CD4-positive, alpha-beta memory T cell (primary cell): ENCODE results near the gene RNF220. TPM values are rescaled to one million over a fixed set of nuclear protein-coding genes. Genes with fewer than 3 reads are reported as not detected.

Experiments
- CTCF ChIA-PET: fragments of 350-600 bp; sonication (Branson Sonifier 250); formaldehyde crosslinking; loops from one replicate; lab custom pipeline; 2021; ENCODE audit warnings: inconsistent platforms; ENCODE audit not compliant: partially characterized antibody; lab: Charles Lee
- POLR2A ChIA-PET: fragments of 350-600 bp; sonication (Branson Sonifier 250); formaldehyde crosslinking; loops from one replicate; lab custom pipeline; 2021; ENCODE audit not compliant: partially characterized antibody; lab: Charles Lee
- DNase-seq, 5 donors: peaks; one replicate each; pipeline versions ENCODE4 v3.0.0 to v3.0.0-alpha.2; 2020 to 2022; ENCODE audit warnings: mixed read lengths in 1 of 5
- H3K27ac ChIP-seq: one replicate; pipeline ENCODE4 v1.7.0; 2013; ENCODE audit warnings: low read depth, low read length
- H3K27me3 ChIP-seq: 2 replicates; pipeline ENCODE4 v1.7.0; 2013; ENCODE audit warnings: mild to moderate bottlenecking, low read length, moderate library complexity; ENCODE audit not compliant: insufficient read depth
- H3K36me3 ChIP-seq: 2 replicates; pipeline ENCODE4 v1.7.0; 2013; ENCODE audit warnings: mild to moderate bottlenecking, low read length, moderate library complexity; ENCODE audit not compliant: insufficient read depth
- H3K4me1 ChIP-seq: 2 replicates; pipeline ENCODE4 v1.7.0; 2013; ENCODE audit warnings: mild to moderate bottlenecking, low read length, moderate library complexity; ENCODE audit not compliant: insufficient read depth
- H3K4me3 ChIP-seq, 2 donors: one replicate each; pipeline ENCODE4 v1.7.0; 2013; ENCODE audit warnings: low read length in 2 of 2, mild to moderate bottlenecking in 1 of 2
- H3K9me3 ChIP-seq, 2 donors: one replicate each; pipeline ENCODE4 v1.7.0; 2013; ENCODE audit warnings: low read length in 2 of 2, control low read depth in 1 of 2; ENCODE audit not compliant: control insufficient read depth in 1 of 2
- H3K27ac Mint-ChIP-seq, 7 donors: one replicate each; pipeline ENCODE4 v1.8.0; 2020 to 2021; ENCODE audit warnings: mixed read lengths in 7 of 7, mild to moderate bottlenecking in 6 of 7, inconsistent platforms in 3 of 7, moderate library complexity in 3 of 7
- H3K27me3 Mint-ChIP-seq, 2 donors: one replicate each; pipeline ENCODE4 v1.8.0; 2020 to 2021; ENCODE audit warnings: mixed read lengths in 2 of 2
- H3K36me3 Mint-ChIP-seq, 2 donors: one replicate each; pipeline ENCODE4 v1.8.0; 2020 to 2021; ENCODE audit warnings: mixed read lengths in 2 of 2, inconsistent platforms in 1 of 2, mild to moderate bottlenecking in 1 of 2
- H3K4me1 Mint-ChIP-seq, 4 donors: one replicate each; pipeline ENCODE4 v1.8.0; 2020 to 2021; ENCODE audit warnings: mixed read lengths in 4 of 4, mild to moderate bottlenecking in 1 of 4
- H3K4me3 Mint-ChIP-seq, 8 donors: one replicate each; pipeline ENCODE4 v1.8.0; 2020 to 2021; ENCODE audit warnings: mixed read lengths in 8 of 8, mild to moderate bottlenecking in 7 of 8, moderate library complexity in 6 of 8, inconsistent platforms in 3 of 8
- H3K9me3 Mint-ChIP-seq, 8 donors: one replicate each; pipeline ENCODE4 v1.8.0; 2020 to 2021; ENCODE audit warnings: mixed read lengths in 8 of 8, mild to moderate bottlenecking in 5 of 8, inconsistent platforms in 3 of 8, moderate library complexity in 1 of 8
- intact Hi-C: fragments of 100-400 bp; cut with micrococcal nuclease; formaldehyde crosslinking; loops from one replicate; pipeline ENCODE4 v1.15.1; 2023
- polyA plus RNA-seq, 2 donors: library from polyadenylated mRNA; unstranded; fragments of 300-500 nt; fragmentation: Illumina TruSeq; gene quantifications; one replicate each; pipeline ENCODE4 v1.2.3, GENCODE V29; 2021
- total RNA-seq, 2 experiments: library from RNA; stranded (reverse); gene quantifications; one replicate each; pipeline ENCODE4 v1.2.3, GENCODE V29; 2021

Gene RNF220
- total and polyA plus RNA-seq, 4 experiments from 2014 or later, result 74.7 to 125 (median 111) TPM

- POLR2A ChIA-PET, result no interaction called here
Measured at GRCh38 chr1:44367944-44368343, 37.1 kb upstream of the RNF220 start.

GRCh38 chr1:44368471-44369151, 36.4 kb upstream of the RNF220 start:
- no peak for DNase-seq

More at GRCh38 chr1:44367944-44368343, 37.1 kb upstream of the RNF220 start:
- H3K9me3 ChIP-seq, result no peaks in the 10 kb centered on the region
- no peaks in the 10 kb centered on the region for H3K4me1 ChIP-seq
- no peak overlapping the region for H3K27ac ChIP-seq
- Mint-ChIP-seq H3K27ac (no peak overlapping the region), H3K4me3 (no peak overlapping the region), H3K4me1 (no peaks in the 10 kb centered on the region), H3K36me3 (no peaks in the 10 kb centered on the region), H3K9me3 (no peaks in the 10 kb centered on the region), H3K27me3 (peaks cover 0 to 2% of the 10 kb centered on the region in 2 donors)
- CTCF ChIA-PET, result interaction anchor here (1.8 kb wide), 1 partner anchor 9 kb away, joined by 5 read pairs; no protein-coding TSS in a partner anchor
- H3K4me3 ChIP-seq, result no peak overlapping the region
- no peak for DNase-seq
- no peaks in the 10 kb centered on the region for H3K27me3 ChIP-seq
- H3K36me3 ChIP-seq, result no peaks in the 10 kb centered on the region
- intact Hi-C loops, result no loop called here

GRCh38 chr1:44371206-44371605, 33.8 kb upstream of the RNF220 start:
- Mint-ChIP-seq H3K36me3 (no peaks in the 10 kb centered on the region), H3K27ac (no peak overlapping the region), H3K4me1 (no peaks in the 10 kb centered on the region), H3K4me3 (no peak overlapping the region), H3K9me3 (no peaks in the 10 kb centered on the region), H3K27me3 (peaks cover 0 to 2% of the 10 kb centered on the region in 2 donors)
- ChIA-PET CTCF (interaction anchor here (1.4 kb wide), 1 partner anchor 10 kb away, joined by 3 read pairs; no protein-coding TSS in a partner anchor), POLR2A (no interaction called here)
- no peak overlapping the region for H3K27ac ChIP-seq
- no peaks in the 10 kb centered on the region for H3K9me3 ChIP-seq
- H3K27me3 ChIP-seq, result no peaks in the 10 kb centered on the region
- no peak overlapping the region for H3K4me3 ChIP-seq
- H3K4me1 ChIP-seq, result no peaks in the 10 kb centered on the region
- no peak for DNase-seq
- intact Hi-C loops, result no loop called here
- no peaks in the 10 kb centered on the region for H3K36me3 ChIP-seq

More at GRCh38 chr1:44368471-44369151, 36.4 kb upstream of the RNF220 start:
- CTCF ChIA-PET, result interaction anchor here (1.8 kb wide), 1 partner anchor 8 kb away, joined by 5 read pairs; no protein-coding TSS in a partner anchor
- Mint-ChIP-seq H3K4me1 (no peaks in the 10 kb centered on the region), H3K36me3 (no peaks in the 10 kb centered on the region), H3K4me3 (no peak overlapping the region), H3K27ac (no peak overlapping the region), H3K9me3 (no peaks in the 10 kb centered on the region), H3K27me3 (peaks cover 0 to 2% of the 10 kb centered on the region in 2 donors)
- Histone ChIP-seq H3K9me3 (no peaks in the 10 kb centered on the region), H3K4me1 (no peaks in the 10 kb centered on the region), H3K36me3 (no peaks in the 10 kb centered on the region), H3K27me3 (no peaks in the 10 kb centered on the region), H3K4me3 (no peak overlapping the region), H3K27ac (no peak overlapping the region)
- POLR2A ChIA-PET, result no interaction called here
- intact Hi-C loops, result no loop called here

GRCh38 chr1:44375547-44375946, 29.5 kb upstream of the RNF220 start:
- intact Hi-C loops, result no loop called here
- no peak overlapping the region for H3K4me3 Mint-ChIP-seq
- no peaks in the 10 kb centered on the region for H3K36me3 Mint-ChIP-seq

GRCh38 chr1:44377925-44378784, 26.9 kb upstream of the RNF220 start:
- DNase-seq, result peak; percentile 17 to 44 (median 22)
- no peaks in the 10 kb centered on the region for H3K27me3 ChIP-seq
- H3K9me3 ChIP-seq, result no peaks in the 10 kb centered on the region
- no peaks in the 10 kb centered on the region for H3K36me3 ChIP-seq
- no peak overlapping the region for H3K4me3 Mint-ChIP-seq
- intact Hi-C loops, result loop anchor here (1.0 kb wide), 1 partner anchor 217 kb away; no protein-coding TSS in a partner anchor
- ChIA-PET CTCF (interaction anchor here (0.7 to 6.3 kb wide), 4 partner anchors 13 to 274 kb away, joined by 3 to 55 read pairs (median 21); no protein-coding TSS in a partner anchor), POLR2A (interaction anchor here (2.2 kb wide), 1 partner anchor 274 kb away, joined by 7 read pairs; no protein-coding TSS in a partner anchor)
- H3K4me1 Mint-ChIP-seq, result no peaks in the 10 kb centered on the region
- H3K27me3 Mint-ChIP-seq, result peaks cover 0 to 7% of the 10 kb centered on the region in 2 donors
- H3K27ac ChIP-seq, result no peak overlapping the region
- no peak overlapping the region for H3K27ac Mint-ChIP-seq
- no peak overlapping the region for H3K4me3 ChIP-seq
- no peaks in the 10 kb centered on the region for H3K9me3 Mint-ChIP-seq
- no peaks in the 10 kb centered on the region for H3K36me3 Mint-ChIP-seq
- no peaks in the 10 kb centered on the region for H3K4me1 ChIP-seq

More at GRCh38 chr1:44375547-44375946, 29.5 kb upstream of the RNF220 start:
- no peaks in the 10 kb centered on the region for H3K27me3 ChIP-seq
- ChIA-PET POLR2A (no interaction called here), CTCF (interaction anchor here (6.3 kb wide), 1 partner anchor 277 kb away, joined by 55 read pairs; no protein-coding TSS in a partner anchor)
- H3K4me3 ChIP-seq, result no peak overlapping the region
- H3K4me1 ChIP-seq, result no peaks in the 10 kb centered on the region
- H3K27ac ChIP-seq, result no peak overlapping the region
- no peak for DNase-seq
- Mint-ChIP-seq H3K27ac (no peak overlapping the region), H3K27me3 (no peaks in the 10 kb centered on the region), H3K9me3 (no peaks in the 10 kb centered on the region), H3K4me1 (no peaks in the 10 kb centered on the region)
- no peaks in the 10 kb centered on the region for H3K36me3 ChIP-seq
- H3K9me3 ChIP-seq, result no peaks in the 10 kb centered on the region

- Histone ChIP-seq H3K36me3 (no peaks in the 10 kb centered on the region), H3K27me3 (no peaks in the 10 kb centered on the region), H3K4me3 (no peak overlapping the region), H3K27ac (no peak overlapping the region), H3K9me3 (no peaks in the 10 kb centered on the region), H3K4me1 (no peaks in the 10 kb centered on the region)
- no peaks in the 10 kb centered on the region for H3K9me3 Mint-ChIP-seq
- CTCF ChIA-PET, result interaction anchor here (1.0 to 6.3 kb wide), 5 partner anchors 9 to 272 kb away, joined by 3 to 55 read pairs (median 13); no protein-coding TSS in a partner anchor
- no peak overlapping the region for H3K4me3 Mint-ChIP-seq
- no peak overlapping the region for H3K27ac Mint-ChIP-seq
- no peaks in the 10 kb centered on the region for H3K4me1 Mint-ChIP-seq
- peaks cover 0 to 9% of the 10 kb centered on the region in 2 donors for H3K27me3 Mint-ChIP-seq
- no peaks in the 10 kb centered on the region for H3K36me3 Mint-ChIP-seq
- intact Hi-C loops, result no loop called here
- DNase-seq, result no peak
- POLR2A ChIA-PET, result no interaction called here
Measured at GRCh38 chr1:44380666-44381177, 24.3 kb upstream of the RNF220 start.

GRCh38 chr1:44388551-44388950, 16.5 kb upstream of the RNF220 start:
- Histone ChIP-seq H3K4me1 (no peaks in the 10 kb centered on the region), H3K36me3 (no peaks in the 10 kb centered on the region), H3K9me3 (no peaks in the 10 kb centered on the region), H3K27me3 (no peaks in the 10 kb centered on the region), H3K4me3 (no peak overlapping the region), H3K27ac (no peak overlapping the region)
- Mint-ChIP-seq H3K4me1 (no peaks in the 10 kb centered on the region), H3K9me3 (no peaks in the 10 kb centered on the region), H3K27ac (no peak overlapping the region), H3K36me3 (no peaks in the 10 kb centered on the region), H3K27me3 (peaks cover 8 to 10% of the 10 kb centered on the region in 2 donors), H3K4me3 (no peak overlapping the region)
- intact Hi-C loops, result no loop called here
- ChIA-PET POLR2A (no interaction called here), CTCF (no interaction called here)
- no peak for DNase-seq
